HG03469 (cell line): Measurements from ENCODE around the gene SFTPA2.
"Not testable (repeated sequence)": the region's sequence is repeated elsewhere in the genome, so short reads cannot be mapped to it uniquely, and the experiment has no call there.

Experiments used
- ATAC-seq: cut with Tn5 transposase; IDR thresholded peaks from one replicate; pipeline ENCODE4 v1.9.1; 2021; ENCODE audit warnings: mild to moderate bottlenecking, moderate library complexity, moderate number of reproducible peaks; ENCODE audit not compliant: unreplicated experiment

The SFTPA2 gene

DNA sequence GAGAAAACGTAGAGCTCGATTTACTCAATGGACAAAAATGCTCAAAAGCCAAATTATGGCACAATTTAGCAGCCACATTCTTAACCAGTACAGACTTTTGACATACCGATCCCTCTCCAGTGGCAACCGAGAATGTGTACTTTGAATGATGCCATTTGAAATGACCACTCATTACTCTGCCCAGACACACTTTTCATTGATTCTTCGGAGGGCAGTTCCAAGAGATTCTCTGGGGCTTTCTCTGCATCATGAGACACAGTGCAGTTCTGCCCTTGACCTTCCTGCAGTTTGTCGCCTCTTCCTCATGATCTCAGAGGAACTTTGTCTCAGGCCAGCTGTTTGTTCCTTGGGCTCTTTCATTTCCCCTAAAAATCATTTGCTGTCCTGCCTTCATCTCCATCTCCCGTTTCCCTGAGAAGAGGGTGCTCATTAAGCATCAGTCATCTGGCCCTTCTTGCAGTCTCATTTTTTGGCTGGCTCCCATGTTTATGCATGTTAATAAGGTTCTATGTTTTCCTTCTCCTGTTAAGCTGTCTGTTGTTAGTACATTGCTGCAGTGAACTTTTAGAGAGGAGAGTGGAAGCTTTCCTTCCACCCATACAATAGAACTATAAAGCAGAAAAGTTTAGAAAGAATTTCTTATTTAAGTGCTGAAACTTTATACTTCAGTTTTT is 43.5 kb downstream of the SFTPA2 start:
- not testable (repeated sequence) for ATAC-seq

DNA sequence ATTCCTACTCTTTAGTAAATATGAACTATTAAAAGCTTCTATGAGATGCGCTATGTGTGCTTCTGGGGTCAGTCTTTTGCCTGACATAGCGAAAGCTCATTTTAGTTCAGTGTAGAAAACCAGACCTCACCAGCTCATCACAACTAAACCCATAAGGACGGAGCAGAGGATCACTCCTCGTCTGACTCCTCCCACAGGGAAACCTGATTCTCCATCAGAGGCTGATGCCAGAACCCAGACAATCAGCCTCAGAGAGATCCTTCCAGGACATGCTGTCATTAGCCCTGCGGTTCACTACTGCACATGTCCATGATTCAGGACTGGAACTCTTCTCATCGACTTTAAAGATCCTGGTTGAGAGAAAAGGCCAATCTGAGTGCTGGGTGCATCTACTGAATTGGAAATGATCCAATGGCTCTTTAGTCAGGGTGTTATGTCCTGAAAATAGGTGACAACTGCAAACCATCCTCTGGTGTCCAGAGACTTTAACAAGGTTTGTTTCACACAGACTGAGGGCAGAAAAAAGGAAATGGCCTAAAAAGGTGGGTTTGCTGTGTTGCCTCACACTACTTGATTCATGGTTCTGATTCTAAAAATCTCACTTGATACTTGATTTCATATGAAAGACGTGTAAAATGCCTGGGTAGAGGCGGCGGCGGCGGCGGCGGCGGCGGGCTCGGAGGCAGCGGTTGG is 48.2 kb downstream of the SFTPA2 start, which contains the start of gene EIF5AL1:
Gene EIF5AL1, plus strand, starts transcription at position 643 of the 693 bp plus-strand sequence. CDS start 117 bp downstream, outside the sequence.
- not testable (repeated sequence) for ATAC-seq

DNA sequence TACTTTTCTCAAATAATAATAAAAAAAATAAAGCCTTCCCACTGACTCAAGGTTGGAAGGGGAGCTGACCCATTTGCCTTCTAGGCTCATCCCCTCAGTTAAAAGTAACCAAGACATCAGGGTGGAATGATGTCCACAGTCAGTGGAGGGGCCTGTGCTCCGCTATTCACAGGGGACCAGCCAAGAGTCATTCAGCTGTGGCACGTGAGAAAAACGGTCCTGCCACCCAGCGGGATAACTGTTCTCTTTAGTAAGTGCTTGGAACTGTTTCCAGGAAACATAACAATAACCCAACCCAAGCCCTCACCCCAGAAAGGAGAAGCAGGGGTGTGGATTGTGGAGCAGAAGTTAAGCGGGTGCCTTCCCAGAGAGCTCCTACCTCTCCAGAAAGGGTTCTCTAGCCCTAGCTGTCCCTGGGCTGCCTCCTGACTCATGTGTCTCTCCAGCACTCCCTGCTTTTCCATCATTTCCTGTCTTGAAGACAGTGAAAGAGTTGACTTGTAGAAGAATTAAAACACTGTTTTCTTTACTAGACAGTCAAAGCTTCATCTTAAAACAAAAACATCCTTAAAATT is 50.2 kb downstream of the SFTPA2 start:
- ATAC-seq, result not testable (repeated sequence)

DNA sequence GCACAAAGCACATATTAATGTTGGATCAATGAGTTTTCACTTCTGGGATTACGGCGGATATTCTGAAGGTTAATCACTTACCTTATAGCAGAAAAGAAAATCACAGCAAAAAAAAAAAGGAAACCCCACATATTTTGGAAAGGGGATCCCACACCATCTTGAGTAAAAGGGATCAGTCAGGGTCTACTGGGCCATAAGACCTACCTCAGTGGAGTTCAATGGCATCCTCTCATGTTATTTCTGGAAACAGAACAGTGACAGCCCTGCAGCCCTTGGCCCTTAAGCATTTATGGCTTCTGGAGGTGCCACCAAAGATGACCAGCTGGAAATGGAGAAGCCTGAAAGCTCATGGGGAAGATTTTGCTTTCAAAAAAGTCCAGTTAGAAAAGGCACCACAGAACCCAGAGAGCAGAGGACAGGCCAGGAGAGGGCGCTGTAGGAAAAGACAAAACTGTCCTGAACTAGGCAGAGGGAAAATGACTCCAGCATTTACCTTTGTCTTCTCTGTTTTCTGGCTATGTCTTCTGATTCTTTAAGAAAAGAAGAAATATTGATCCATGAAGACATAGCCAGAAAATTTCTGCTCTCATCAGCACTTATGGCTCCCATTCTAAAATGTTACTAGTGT is 50.8 kb downstream of the SFTPA2 start:
- ATAC-seq, result not testable (repeated sequence)

DNA sequence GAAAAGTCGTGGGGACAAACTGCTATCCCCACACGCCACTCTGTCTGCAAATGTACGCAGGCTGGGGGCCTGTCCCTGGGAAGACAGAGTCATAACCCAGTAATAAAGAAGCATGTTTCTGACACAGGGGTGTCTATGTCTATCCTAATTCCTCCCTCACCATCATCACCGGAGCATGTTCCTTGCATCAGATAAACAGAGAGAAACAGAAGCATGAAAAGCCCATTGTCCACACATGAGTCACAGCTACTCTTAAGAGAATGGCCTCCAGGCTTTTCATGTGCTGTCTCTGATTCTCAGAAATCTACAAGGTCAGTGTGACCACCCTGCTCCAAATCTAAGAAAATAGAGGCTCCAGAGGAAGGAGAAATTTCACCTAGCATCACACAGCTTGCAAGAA is 52.0 kb downstream of the SFTPA2 start:
- ATAC-seq, result not testable (repeated sequence)

DNA sequence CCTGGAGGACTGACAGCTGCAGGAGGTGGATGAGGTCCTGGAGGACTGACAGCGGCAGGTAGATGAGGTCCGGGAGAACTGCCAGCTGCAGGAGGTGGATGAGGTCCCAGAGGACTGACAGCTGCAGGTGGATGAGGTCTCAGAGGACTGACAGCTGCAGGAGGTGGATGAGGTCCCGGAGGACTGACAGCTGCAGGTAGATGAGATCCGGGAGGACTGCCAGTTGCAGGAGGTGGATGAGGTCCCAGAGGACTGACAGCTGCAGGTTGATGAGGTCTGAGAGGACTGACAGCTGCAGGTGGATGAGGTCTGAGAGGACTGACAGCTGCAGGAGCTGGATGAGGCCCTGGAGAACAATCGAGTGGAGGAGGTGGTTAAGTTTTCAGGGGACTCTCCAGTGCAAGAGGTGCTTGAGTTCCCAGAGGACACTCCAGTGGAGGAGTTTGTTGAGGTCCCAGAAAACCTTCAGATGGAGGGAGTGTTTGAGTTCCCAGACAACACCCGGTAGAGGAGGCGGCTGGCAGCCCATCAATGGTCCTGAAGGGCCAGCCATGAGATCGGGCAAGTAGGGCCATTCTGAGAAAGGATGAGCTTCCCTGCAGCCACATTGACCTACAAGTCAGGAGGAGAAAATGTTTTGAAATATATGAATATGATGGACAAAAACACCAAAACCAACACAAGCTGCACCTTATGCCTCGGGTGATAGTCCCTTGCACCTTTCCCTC is 52.6 kb downstream of the SFTPA2 start:
- ATAC-seq, result no peak
